WTC11 (cell line): ENCODE results near the gene UCK1. TPM values are rescaled to one million over a fixed set of nuclear protein-coding genes. Genes with fewer than 3 reads are reported as not detected.

Experiments
- ATAC-seq: fragments of 200-7000 bp; cut with Tn5 transposase; 2 replicates; pipeline ENCODE4 v1.10.0; 2021; ENCODE audit warnings: mild to moderate bottlenecking, moderate library complexity
- Bru-seq: library from RNA; stranded (reverse); fragments of 400-500 nt; gene quantifications from one replicate; lab custom pipeline; 2021; lab: Mats Ljungman, UMichigan
- CTCF ChIA-PET: fragments of 300-600 bp; sonication (Branson Sonifier 250); formaldehyde crosslinking; loops from one replicate; lab custom pipeline; 2021; ENCODE audit warnings: antibody characterized with exemption; lab: Charles Lee
- POLR2A ChIA-PET: fragments of 350-600 bp; sonication (Branson Sonifier 250); formaldehyde crosslinking; loops from one replicate; lab custom pipeline; 2021; ENCODE audit warnings: antibody characterized with exemption; lab: Charles Lee
- DNase-seq: peaks from one replicate; pipeline ENCODE4 v3.0.0; 2021; ENCODE audit warnings: low spot score
- H3K27ac Mint-ChIP-seq: 2 replicates; pipeline ENCODE4 v1.8.0; 2021; ENCODE audit warnings: mixed read lengths
- H3K27me3 Mint-ChIP-seq: 2 replicates; pipeline ENCODE4 v1.8.0; 2021; ENCODE audit warnings: low read depth, mild to moderate bottlenecking, moderate library complexity, mixed read lengths
- H3K36me3 Mint-ChIP-seq: 2 replicates; pipeline ENCODE4 v1.8.0; 2021; ENCODE audit warnings: mixed read lengths
- H3K4me1 Mint-ChIP-seq: 2 replicates; pipeline ENCODE4 v1.8.0; 2022; ENCODE audit warnings: mixed read lengths
- H3K4me3 Mint-ChIP-seq: 2 replicates; pipeline ENCODE4 v1.8.0; 2021; ENCODE audit warnings: mild to moderate bottlenecking, moderate library complexity, mixed read lengths
- H3K9me3 Mint-ChIP-seq: 2 replicates; pipeline ENCODE4 v1.8.0; 2021; ENCODE audit warnings: mixed read lengths
- AFF4 ChIP-seq: sonication (generic); formaldehyde crosslinking; IDR thresholded peaks from 2 replicates; pipeline ENCODE4 v1.8.1; 2023; ENCODE audit warnings: mild to moderate bottlenecking, missing genetic modification reagents, borderline replicate concordance
- ATF3 ChIP-seq: sonication (generic); formaldehyde crosslinking; conservative IDR thresholded peaks from 2 replicates; pipeline ENCODE4 v1.8.1; 2022; ENCODE audit warnings: mild to moderate bottlenecking, missing genetic modification reagents
- ATF6 ChIP-seq: sonication (generic); formaldehyde crosslinking; IDR thresholded peaks from 2 replicates; pipeline ENCODE4 v1.8.1; 2023; ENCODE audit warnings: mild to moderate bottlenecking, missing genetic modification reagents
- E2F4 ChIP-seq: sonication (generic); formaldehyde crosslinking; IDR thresholded peaks from 2 replicates; pipeline ENCODE4 v1.8.1; 2022; ENCODE audit warnings: low read depth, mild to moderate bottlenecking, moderate library complexity, missing genetic modification reagents, borderline replicate concordance
- E2F5 ChIP-seq: sonication (generic); formaldehyde crosslinking; IDR thresholded peaks from 2 replicates; pipeline ENCODE4 v1.8.1; 2022; ENCODE audit warnings: mild to moderate bottlenecking, moderate library complexity, missing genetic modification reagents
- EMX1 ChIP-seq: fragments of 250-450 bp; sonication (Bioruptor Pico); IDR thresholded peaks from 2 replicates; pipeline ENCODE4 v1.8.0; 2021; ENCODE audit warnings: mild to moderate bottlenecking
- ERG ChIP-seq: fragments of 250-450 bp; sonication (Bioruptor Pico); IDR thresholded peaks from 2 replicates; pipeline ENCODE4 v1.8.0; 2021; ENCODE audit warnings: mild to moderate bottlenecking
- FOXK1 ChIP-seq: sonication (generic); formaldehyde crosslinking; IDR thresholded peaks from 2 replicates; pipeline ENCODE4 v1.8.0; 2022; ENCODE audit warnings: mild to moderate bottlenecking, moderate library complexity, missing genetic modification reagents
- GRHL2 ChIP-seq: fragments of 250-450 bp; sonication (Bioruptor Pico); IDR thresholded peaks from 2 replicates; pipeline ENCODE4 v1.8.0; 2022; ENCODE audit warnings: mild to moderate bottlenecking, moderate library complexity; ENCODE audit not compliant: insufficient replicate concordance, severe bottlenecking
- MAX ChIP-seq: sonication (generic); formaldehyde crosslinking; IDR thresholded peaks from 2 replicates; pipeline ENCODE4 v1.8.0; 2022; ENCODE audit warnings: mild to moderate bottlenecking, missing genetic modification reagents
- MLX ChIP-seq: sonication (generic); formaldehyde crosslinking; IDR thresholded peaks from 2 replicates; pipeline ENCODE4 v1.8.1; 2023; ENCODE audit warnings: mild to moderate bottlenecking, missing genetic modification reagents, moderate library complexity
- NFE2L1 ChIP-seq: sonication (generic); formaldehyde crosslinking; IDR thresholded peaks from 2 replicates; pipeline ENCODE4 v1.8.1; 2023; ENCODE audit warnings: missing genetic modification reagents
- PRRX2 ChIP-seq: fragments of 250-450 bp; sonication (Bioruptor Pico); IDR thresholded peaks from 2 replicates; pipeline ENCODE4 v1.8.0; 2021; ENCODE audit warnings: mild to moderate bottlenecking
- RELA ChIP-seq: sonication (generic); formaldehyde crosslinking; IDR thresholded peaks from 2 replicates; pipeline ENCODE4 v1.8.1; 2022; ENCODE audit warnings: missing genetic modification reagents, mild to moderate bottlenecking, borderline replicate concordance
- SMAD4 ChIP-seq: sonication (generic); formaldehyde crosslinking; IDR thresholded peaks from 2 replicates; pipeline ENCODE4 v1.8.0; 2022; ENCODE audit warnings: mild to moderate bottlenecking, missing genetic modification reagents
- SP1 ChIP-seq: sonication (generic); formaldehyde crosslinking; conservative IDR thresholded peaks from 2 replicates; pipeline ENCODE4 v1.8.1; 2022; ENCODE audit warnings: missing genetic modification reagents
- TEAD4 ChIP-seq: sonication (generic); formaldehyde crosslinking; IDR thresholded peaks from 2 replicates; pipeline ENCODE4 v1.8.0; 2022; ENCODE audit warnings: mild to moderate bottlenecking, missing genetic modification reagents
- ZNF232 ChIP-seq: sonication (generic); formaldehyde crosslinking; IDR thresholded peaks from 2 replicates; pipeline ENCODE4 v1.8.0; 2022; ENCODE audit warnings: mild to moderate bottlenecking, missing genetic modification reagents
- ZNF416 ChIP-seq: fragments of 250-450 bp; sonication (Bioruptor Pico); IDR thresholded peaks from 2 replicates; pipeline ENCODE4 v1.9.0; 2021; ENCODE audit warnings: mild to moderate bottlenecking, inconsistent platforms
- long read RNA-seq, 3 experiments: library from RNA in 1 of 3; library from capped mRNA in 1 of 3; library from polyadenylated mRNA in 1 of 3; unstranded in 2 of 3; stranded (forward) in 1 of 3; transcript quantifications; one replicate each; pipeline ENCODE4 v2.0.0, GENCODE V29; 2021
- total RNA-seq: library from RNA; stranded (reverse); gene quantifications from 3 replicates; pipeline ENCODE4 v1.2.3, GENCODE V29; 2021

The UCK1 gene
- total RNA-seq (28.0 to 30.6 TPM (median 29.6 TPM) in 3 replicates), Bru-seq, nascent RNA (percentile 66 among the genes with signal in this experiment)
- long read RNA-seq, experiment 1, transcript UCK1-204 (7 exons, 2,167 nt), result major isoform, 141 of 212 reads
- long read RNA-seq, experiment 1, transcript UCK1-209 (7 exons, 788 nt), result minor isoform, 7 of 212 reads
- long read RNA-seq, experiment 1, transcript UCK1-202 (7 exons, 2,051 nt), result minor isoform, 8 of 212 reads
- long read RNA-seq, experiment 1, partial matches to known transcripts, result 15 of 212 reads
- long read RNA-seq, experiment 1, other reads (novel, unspliced or antisense), result 40 of 212 reads
- long read RNA-seq, experiment 2, transcript UCK1-204 (7 exons, 2,167 nt), result major isoform, 34 of 45 reads
- long read RNA-seq, experiment 2, partial matches to known transcripts, result 2 of 45 reads
- long read RNA-seq, experiment 2, other reads (novel, unspliced or antisense), result 8 of 45 reads
- long read RNA-seq, experiment 3, transcript UCK1-204 (7 exons, 2,167 nt), result major isoform, 42 of 61 reads
- long read RNA-seq, experiment 3, partial matches to known transcripts, result 6 of 61 reads
- long read RNA-seq, experiment 3, other reads (novel, unspliced or antisense), result 12 of 61 reads

GRCh38 chr9:131530920-131531832 is at the start of gene UCK1:
Gene UCK1, minus strand, starts transcription at chr9:131531263. Its CDS starts 89 bp downstream, at chr9:131531174.
- ATAC-seq, result peak; percentile 85
- Mint-ChIP-seq H3K27ac (no peak within 1 kb of the TSS), H3K9me3 (no peaks in the 10 kb centered on the region), H3K4me3 (peak within 1 kb of the TSS; percentile 80), H3K4me1 (peaks cover 6% of the 10 kb centered on the region; the same call in 1 of the 2 replicates), H3K27me3 (peaks cover 6% of the 10 kb centered on the region), H3K36me3 (peaks cover 27% of the 10 kb centered on the region)
- ChIA-PET POLR2A (no interaction called here), CTCF (no interaction called here)
- peak; percentile 79 for DNase-seq
- TF ChIP-seq SMAD4 (CRISPR knock-in tag), result no peak
- no peak for TF ChIP-seq EMX1 (CRISPR knock-in tag)
- no peak for TF ChIP-seq ATF3
- no peak for TF ChIP-seq FOXK1 (CRISPR knock-in tag)
- TF ChIP-seq MLX (CRISPR knock-in tag), result no peak
- no peak for TF ChIP-seq TEAD4
- no peak for TF ChIP-seq E2F4 (CRISPR knock-in tag)
- no peak for TF ChIP-seq ZNF416 (CRISPR knock-in tag)
- peak; percentile 70 for TF ChIP-seq SP1
- TF ChIP-seq ERG (CRISPR knock-in tag), result no peak
- TF ChIP-seq ZNF232 (CRISPR knock-in tag), result no peak
- TF ChIP-seq RELA (CRISPR knock-in tag), result no peak
- TF ChIP-seq PRRX2 (CRISPR knock-in tag), result no peak
- TF ChIP-seq AFF4 (CRISPR knock-in tag), result no peak
- TF ChIP-seq ATF6, result no peak
- no peak; the same call in 1 of the 2 replicates for TF ChIP-seq E2F5
- TF ChIP-seq MAX, result peak; percentile 47; the same call in 1 of the 2 replicates
- no peak for TF ChIP-seq GRHL2 (CRISPR knock-in tag)
- no peak for TF ChIP-seq NFE2L1 (CRISPR knock-in tag)
